ENCODE measurements around the gene RAPGEF4. TPM values are rescaled to one million over a fixed set of nuclear protein-coding genes. Genes with fewer than 3 reads are reported as not detected.
"Not testable (repeated sequence)": the region's sequence is repeated elsewhere in the genome, so short reads cannot be mapped to it uniquely, and the experiment has no call there.

The RAPGEF4 gene
- total RNA-seq, 2 experiments from 2014 or later: 0.23 to 0.40 TPM

DNA sequence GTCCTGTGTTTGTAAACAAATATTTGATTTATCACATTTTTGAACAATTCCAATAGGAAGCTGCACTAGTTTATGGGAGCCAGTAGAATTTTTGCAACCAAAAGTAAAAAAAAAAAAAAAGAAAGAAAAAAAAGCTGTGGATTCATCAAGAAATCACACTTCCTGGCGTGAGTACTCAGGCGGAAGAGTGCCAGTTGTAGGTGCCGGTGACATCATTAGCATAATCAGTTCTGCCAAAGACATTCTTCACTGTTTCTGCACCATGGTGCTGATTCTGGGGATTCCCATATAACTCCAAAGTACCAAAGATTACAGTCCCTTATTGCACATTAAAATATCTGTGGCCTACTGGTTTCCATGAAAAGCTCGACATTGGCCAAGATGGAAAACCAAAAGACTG is 32.8 kb downstream of the RAPGEF4 start:
- POLR2A ChIA-PET: no interaction called here
- H3K9me3 Mint-ChIP-seq: no peaks in the 10 kb centered on the region
- no peaks in the 10 kb centered on the region for H3K4me1 Mint-ChIP-seq
- DNase-seq: no peak
- H3K4me3 Mint-ChIP-seq: no peak overlapping the region
- H3K27ac Mint-ChIP-seq: no peak overlapping the region
- H3K36me3 Mint-ChIP-seq (ENCODE audit: low read depth): no peaks in the 10 kb centered on the region
- H3K27me3 Mint-ChIP-seq: no peaks in the 10 kb centered on the region
- CTCF ChIA-PET: interaction anchor here (0.9 kb wide), 1 partner anchor 38 kb away, joined by 3 read pairs; no protein-coding TSS in a partner anchor

DNA sequence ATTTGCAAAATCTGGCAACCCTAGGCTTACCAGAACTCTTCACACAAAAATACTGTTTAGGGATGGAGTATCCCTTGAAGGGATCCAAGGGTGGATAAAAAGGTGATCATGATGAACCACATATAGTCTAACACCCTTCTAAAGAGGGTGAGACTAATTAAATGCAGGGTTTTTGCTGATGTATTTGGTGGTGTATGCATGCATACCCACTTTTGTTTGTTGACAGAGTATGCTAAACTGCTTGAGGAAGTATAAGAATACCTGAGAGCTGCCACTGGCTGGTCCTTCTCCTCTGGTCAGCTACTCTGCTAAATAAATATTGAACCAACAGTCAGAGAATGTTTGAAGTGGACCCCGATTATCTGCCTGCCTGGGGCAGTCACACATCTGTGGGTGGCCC is 34.2 kb downstream of the RAPGEF4 start:
- Mint-ChIP-seq H3K27ac (no peak overlapping the region), H3K4me1 (no peaks in the 10 kb centered on the region), H3K27me3 (peaks cover 10% of the 10 kb centered on the region), H3K9me3 (no peaks in the 10 kb centered on the region), H3K4me3 (no peak overlapping the region), H3K36me3 (ENCODE audit: low read depth) (no peaks in the 10 kb centered on the region)
- no peak for DNase-seq
- ChIA-PET POLR2A (no interaction called here), CTCF (no interaction called here)

DNA sequence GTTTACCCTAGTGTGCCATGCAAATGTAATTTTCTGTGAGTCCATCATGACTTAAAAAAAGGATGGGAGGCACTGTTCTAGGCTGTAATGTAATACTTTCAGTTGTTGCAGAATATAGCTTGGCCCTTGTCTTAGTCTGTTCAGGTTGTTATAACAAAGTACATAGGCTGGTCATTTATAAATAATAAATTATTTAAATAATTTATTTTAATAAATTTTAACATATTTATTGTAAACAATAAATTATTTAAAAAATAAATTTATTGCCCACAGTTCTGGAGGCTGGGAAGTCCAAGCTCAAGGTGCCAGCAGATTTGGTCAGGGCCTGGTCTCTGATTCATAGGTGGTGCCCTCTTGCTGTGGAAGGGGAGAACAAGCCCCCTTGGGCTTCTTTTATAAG is 35.2 kb downstream of the RAPGEF4 start:
- H3K9me3 Mint-ChIP-seq: no peaks in the 10 kb centered on the region
- ChIA-PET CTCF (interaction anchor here (0.6 kb wide), 1 partner anchor 96 kb away, joined by 3 read pairs; no protein-coding TSS in a partner anchor), POLR2A (no interaction called here)
- H3K4me1 Mint-ChIP-seq: no peaks in the 10 kb centered on the region
- H3K27me3 Mint-ChIP-seq: peaks cover 11% of the 10 kb centered on the region
- no peak for DNase-seq
- no peak overlapping the region for H3K27ac Mint-ChIP-seq
- H3K4me3 Mint-ChIP-seq: no peak overlapping the region
- H3K36me3 Mint-ChIP-seq (ENCODE audit: low read depth): no peaks in the 10 kb centered on the region

DNA sequence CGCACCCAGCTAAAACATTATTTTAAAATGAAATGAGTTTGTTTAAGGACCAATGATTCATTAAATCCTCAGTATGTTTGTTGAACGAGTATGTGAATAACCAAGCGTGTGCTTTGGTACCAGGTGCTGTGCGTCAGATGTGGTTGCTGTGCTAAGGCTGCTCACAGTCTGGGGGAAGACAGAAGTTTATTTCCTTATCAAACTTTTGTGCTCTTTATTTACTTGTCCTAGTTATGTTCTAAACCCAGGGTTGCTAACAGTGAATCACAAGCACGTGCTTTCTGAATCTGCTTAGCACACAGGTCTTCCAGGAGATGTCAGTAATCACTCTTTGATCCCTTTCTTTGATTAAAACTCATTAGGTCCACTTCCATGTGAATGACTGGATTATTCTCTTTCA is 37.0 kb downstream of the RAPGEF4 start:
- POLR2A ChIA-PET: no interaction called here
- H3K27me3 Mint-ChIP-seq: peaks cover 16% of the 10 kb centered on the region
- no peaks in the 10 kb centered on the region for H3K9me3 Mint-ChIP-seq
- no peak for DNase-seq
- CTCF ChIA-PET: no interaction called here
- H3K36me3 Mint-ChIP-seq (ENCODE audit: low read depth): no peaks in the 10 kb centered on the region
- no peak overlapping the region for H3K4me3 Mint-ChIP-seq
- H3K4me1 Mint-ChIP-seq: no peaks in the 10 kb centered on the region
- H3K27ac Mint-ChIP-seq: no peak overlapping the region

DNA sequence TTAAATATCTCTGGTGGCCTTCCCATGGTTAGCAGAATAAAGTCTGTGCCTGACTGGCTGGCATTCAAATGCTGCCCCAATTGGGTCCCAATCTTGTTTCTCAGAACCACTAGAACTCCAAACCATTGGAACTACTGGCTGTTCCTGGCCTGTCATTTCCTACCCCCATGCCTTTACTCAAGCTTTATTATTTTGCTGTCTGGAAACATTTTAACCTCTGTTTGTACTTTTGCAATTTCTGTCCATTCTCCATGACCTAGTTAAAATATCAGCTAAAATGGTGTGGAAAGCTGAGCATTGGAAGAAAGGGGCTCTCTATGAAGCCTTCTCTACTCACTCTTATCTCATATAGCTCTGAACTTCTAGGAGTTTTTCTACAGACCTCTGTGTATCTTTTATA is 38.7 kb downstream of the RAPGEF4 start:
- Mint-ChIP-seq H3K9me3 (no peaks in the 10 kb centered on the region), H3K27ac (no peak overlapping the region), H3K36me3 (ENCODE audit: low read depth) (no peaks in the 10 kb centered on the region), H3K27me3 (peaks cover 18% of the 10 kb centered on the region), H3K4me1 (no peaks in the 10 kb centered on the region), H3K4me3 (no peak overlapping the region)
- ChIA-PET POLR2A (no interaction called here), CTCF (no interaction called here)
- DNase-seq: no peak

DNA sequence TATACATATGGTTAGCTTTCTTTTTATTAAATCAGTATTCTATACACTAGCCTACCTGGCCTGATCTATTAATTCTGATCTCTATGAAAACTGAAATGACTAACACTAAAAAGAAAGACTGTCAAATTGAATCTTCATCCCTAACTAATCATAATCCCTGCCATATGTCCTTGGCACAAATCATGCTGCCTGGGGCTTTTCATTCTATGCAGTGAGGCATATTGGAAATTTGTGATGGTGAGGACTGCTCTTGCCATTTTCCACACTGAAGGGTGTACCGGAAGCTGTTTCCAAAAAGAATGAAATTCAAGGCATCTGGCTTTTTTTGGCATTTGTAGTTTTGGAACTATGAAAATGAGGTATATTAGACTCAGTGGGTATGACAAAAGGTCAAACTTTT is 39.7 kb downstream of the RAPGEF4 start:
- Mint-ChIP-seq H3K4me1 (no peaks in the 10 kb centered on the region), H3K9me3 (no peaks in the 10 kb centered on the region), H3K27me3 (peaks cover 23% of the 10 kb centered on the region), H3K4me3 (no peak overlapping the region), H3K27ac (no peak overlapping the region), H3K36me3 (ENCODE audit: low read depth) (no peaks in the 10 kb centered on the region)
- ChIA-PET POLR2A (no interaction called here), CTCF (no interaction called here)
- DNase-seq: no peak

DNA sequence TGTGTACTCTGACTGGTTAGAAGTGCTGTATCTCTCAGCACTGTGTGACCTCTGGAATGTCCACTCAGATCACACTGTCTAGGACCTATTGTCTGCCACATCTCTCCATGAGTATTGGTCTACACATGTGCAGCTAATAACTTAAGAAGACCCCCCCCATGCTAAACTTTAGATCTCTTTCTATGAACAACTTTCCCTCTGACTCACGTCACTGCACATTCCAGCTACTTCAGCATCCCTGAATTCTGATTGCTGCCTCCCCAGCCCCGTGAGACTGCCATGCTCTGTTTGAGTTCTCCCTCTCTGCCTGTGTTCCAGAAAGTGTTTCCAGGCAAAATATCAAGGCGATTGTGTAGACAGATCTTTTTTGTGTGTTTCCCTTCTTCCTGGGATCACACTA is 41.8 kb downstream of the RAPGEF4 start:
- no peak for DNase-seq
- H3K27ac Mint-ChIP-seq: no peak overlapping the region
- ChIA-PET CTCF (no interaction called here), POLR2A (no interaction called here)
- peaks cover 28% of the 10 kb centered on the region for H3K27me3 Mint-ChIP-seq
- H3K4me1 Mint-ChIP-seq: no peaks in the 10 kb centered on the region
- no peaks in the 10 kb centered on the region for H3K9me3 Mint-ChIP-seq
- no peaks in the 10 kb centered on the region for H3K36me3 Mint-ChIP-seq (ENCODE audit: low read depth)
- no peak overlapping the region for H3K4me3 Mint-ChIP-seq

DNA sequence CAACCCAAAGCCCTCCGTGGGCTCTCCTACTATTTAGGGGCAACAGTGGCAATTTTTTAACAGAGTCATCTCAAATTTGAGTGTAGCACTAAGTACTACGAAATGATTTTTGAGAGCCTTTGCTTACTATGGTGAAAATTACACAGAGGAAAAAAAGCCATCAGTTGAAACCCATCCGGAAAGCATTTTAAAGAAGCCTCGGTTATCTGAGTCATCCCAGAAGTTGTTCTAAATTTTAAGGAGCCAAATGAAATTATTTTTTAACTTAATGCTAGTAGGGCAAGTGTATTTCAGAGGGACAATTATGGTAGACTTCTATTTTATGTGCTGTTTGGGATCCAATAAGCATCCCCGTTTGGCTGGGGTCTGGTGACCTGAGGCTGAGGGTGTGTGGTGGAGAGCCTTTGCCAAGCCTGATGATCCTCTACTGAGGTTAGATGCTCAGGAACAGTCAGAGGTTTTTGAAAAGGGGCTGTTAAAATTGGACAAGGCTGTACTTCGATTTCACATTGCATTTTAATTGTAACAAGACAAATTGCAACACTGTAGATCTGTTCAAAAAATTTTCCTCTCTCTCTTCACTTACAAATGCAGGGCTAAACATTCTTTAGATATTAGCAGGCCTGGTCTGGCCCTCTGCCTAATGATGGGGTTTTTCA is 47.0 kb downstream of the RAPGEF4 start:
- Mint-ChIP-seq H3K36me3 (ENCODE audit: low read depth) (no peaks in the 10 kb centered on the region), H3K27me3 (peaks cover 27% of the 10 kb centered on the region), H3K27ac (no peak overlapping the region), H3K4me3 (no peak overlapping the region), H3K4me1 (no peaks in the 10 kb centered on the region), H3K9me3 (no peaks in the 10 kb centered on the region)
- no peak for DNase-seq
- POLR2A ChIA-PET: no interaction called here
- CTCF ChIA-PET: no interaction called here

DNA sequence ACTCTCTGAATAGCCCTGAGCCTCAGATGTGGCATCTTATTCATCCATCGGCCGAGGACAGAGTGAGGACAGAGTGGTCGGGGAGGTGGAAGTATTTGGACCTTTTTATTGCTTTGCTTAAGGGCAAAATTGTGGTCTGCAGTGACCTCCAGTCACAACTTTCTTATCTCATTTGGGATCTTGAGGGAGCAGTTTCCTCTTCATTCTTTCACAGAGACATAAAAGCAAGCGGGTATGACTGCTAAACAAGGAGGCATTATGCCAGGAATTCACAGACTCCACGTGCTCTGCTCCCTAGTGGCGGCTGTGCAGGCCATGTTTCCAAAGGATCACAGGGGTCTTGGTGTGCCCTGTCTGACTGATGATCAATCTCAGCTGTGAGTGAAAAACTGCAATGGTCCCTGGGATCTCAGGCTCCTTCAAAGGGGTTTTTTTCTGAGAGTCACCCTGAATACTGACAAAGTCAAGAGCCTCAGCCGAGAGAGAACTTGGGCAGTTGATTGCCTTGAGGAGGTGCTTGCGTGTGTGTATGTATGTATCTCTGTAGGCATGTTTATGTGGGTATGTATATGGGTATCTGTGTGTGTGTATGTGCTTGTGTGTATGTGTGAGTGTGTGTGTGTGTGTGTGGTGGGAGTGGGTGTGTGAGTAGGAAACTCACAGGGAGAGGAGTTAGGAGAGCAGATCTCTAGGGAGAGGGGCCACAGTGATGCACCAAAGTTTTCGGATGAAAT is 47.7 kb downstream of the RAPGEF4 start:
- ChIA-PET POLR2A (no interaction called here), CTCF (no interaction called here)
- Mint-ChIP-seq H3K27ac (no peak overlapping the region), H3K27me3 (peaks cover 27% of the 10 kb centered on the region), H3K4me3 (no peak overlapping the region), H3K4me1 (no peaks in the 10 kb centered on the region), H3K36me3 (ENCODE audit: low read depth) (no peaks in the 10 kb centered on the region), H3K9me3 (no peaks in the 10 kb centered on the region)
- DNase-seq: no peak

DNA sequence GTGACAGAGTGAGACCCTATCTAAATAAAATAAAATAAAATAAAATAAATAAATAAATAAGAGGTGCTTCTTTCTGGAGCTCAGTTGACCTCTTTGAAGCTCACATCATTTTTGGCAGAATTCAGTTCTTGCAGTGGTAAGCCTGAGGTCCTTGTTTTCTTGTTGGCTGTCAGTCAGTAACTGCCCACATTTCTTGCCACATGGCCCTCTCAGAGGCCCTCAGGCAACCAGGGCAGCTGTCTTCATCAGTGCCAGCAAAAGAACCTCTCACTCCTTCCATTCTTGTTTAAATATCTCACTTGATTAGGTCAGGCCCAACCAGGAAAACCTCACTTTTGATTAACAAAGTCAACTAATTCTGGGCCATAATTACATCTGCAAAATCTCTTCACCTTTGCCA is 53.2 kb downstream of the RAPGEF4 start:
- Mint-ChIP-seq H3K4me3 (no peak overlapping the region), H3K27ac (no peak overlapping the region), H3K9me3 (no peaks in the 10 kb centered on the region), H3K36me3 (ENCODE audit: low read depth) (no peaks in the 10 kb centered on the region), H3K4me1 (no peaks in the 10 kb centered on the region), H3K27me3 (peaks cover 2% of the 10 kb centered on the region)
- POLR2A ChIA-PET: no interaction called here
- no peak for DNase-seq
- CTCF ChIA-PET: no interaction called here

DNA sequence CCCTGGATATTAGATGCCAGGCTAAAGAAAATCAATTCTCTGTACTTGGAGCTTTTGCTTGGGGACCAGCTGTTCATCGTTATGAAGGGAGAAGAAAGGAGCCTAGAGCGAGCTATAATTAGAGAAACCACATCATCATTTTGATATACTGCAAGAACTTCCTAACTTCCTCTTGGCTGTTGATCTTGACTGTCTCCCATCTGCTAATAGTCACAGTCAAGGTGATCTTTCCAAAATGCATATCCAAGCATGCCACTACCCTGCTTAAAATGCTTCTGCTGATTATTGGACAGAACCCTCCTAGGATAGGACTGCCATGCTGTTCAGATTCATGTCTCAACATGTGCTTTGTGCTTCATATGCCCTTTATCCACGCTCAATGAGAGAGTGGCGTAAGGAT is 54.8 kb downstream of the RAPGEF4 start:
- no peak for DNase-seq
- Mint-ChIP-seq H3K9me3 (no peaks in the 10 kb centered on the region), H3K36me3 (ENCODE audit: low read depth) (no peaks in the 10 kb centered on the region), H3K4me3 (no peak overlapping the region), H3K4me1 (no peaks in the 10 kb centered on the region), H3K27me3 (peaks cover 4% of the 10 kb centered on the region), H3K27ac (no peak overlapping the region)
- POLR2A ChIA-PET: no interaction called here
- CTCF ChIA-PET: no interaction called here

DNA sequence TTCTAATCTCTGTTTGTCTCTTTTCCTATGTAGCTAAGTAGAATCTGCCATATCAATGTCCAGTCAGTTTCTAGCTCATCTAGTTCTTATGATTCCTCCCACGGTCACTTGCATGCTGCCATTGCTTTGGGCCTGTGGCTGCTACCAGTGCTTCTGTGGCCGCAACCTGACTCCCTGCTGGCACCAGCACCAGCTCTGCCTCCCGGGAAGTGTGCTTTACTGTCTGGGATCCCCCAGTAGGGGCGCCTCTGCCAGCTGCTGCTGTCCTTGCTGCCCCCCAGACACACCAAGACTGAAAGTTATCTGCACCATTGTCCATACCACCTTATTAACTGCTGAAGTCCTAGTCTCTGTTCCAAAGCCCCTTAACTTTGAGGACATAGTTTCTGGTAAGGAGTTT is 56.3 kb downstream of the RAPGEF4 start:
- H3K27me3 Mint-ChIP-seq: peaks cover 7% of the 10 kb centered on the region

DNA sequence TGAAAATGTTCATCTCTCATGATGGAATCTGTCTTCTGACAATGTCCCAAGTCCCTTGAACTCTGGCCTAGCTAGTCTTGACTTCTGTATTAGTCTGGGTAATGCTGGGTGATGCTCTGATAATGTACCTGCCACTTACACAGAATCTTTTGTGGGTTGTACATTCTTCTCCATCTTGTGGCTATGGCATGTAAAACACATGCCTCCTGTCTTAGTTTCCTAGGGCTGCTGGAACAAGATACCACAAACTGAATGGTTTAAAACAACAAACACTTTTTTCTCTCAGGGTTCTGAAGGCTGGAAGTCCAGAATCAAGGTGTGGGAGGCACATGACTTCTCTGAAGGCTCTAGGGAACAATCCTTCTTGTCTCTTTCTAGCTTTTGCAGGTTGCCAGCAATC is 57.1 kb downstream of the RAPGEF4 start:
- Mint-ChIP-seq H3K4me1 (no peaks in the 10 kb centered on the region), H3K36me3 (ENCODE audit: low read depth) (no peaks in the 10 kb centered on the region), H3K9me3 (no peaks in the 10 kb centered on the region), H3K4me3 (no peak overlapping the region), H3K27ac (no peak overlapping the region), H3K27me3 (peaks cover 7% of the 10 kb centered on the region)
- DNase-seq: no peak
- POLR2A ChIA-PET: no interaction called here
- CTCF ChIA-PET: no interaction called here

More for the DNA sequence above, 56.3 kb downstream of the RAPGEF4 start:
- DNase-seq: no peak
- Mint-ChIP-seq H3K4me3 (no peak overlapping the region), H3K27ac (no peak overlapping the region), H3K9me3 (no peaks in the 10 kb centered on the region), H3K4me1 (no peaks in the 10 kb centered on the region), H3K36me3 (ENCODE audit: low read depth) (no peaks in the 10 kb centered on the region)
- CTCF ChIA-PET: interaction anchor here (1.2 kb wide), 1 partner anchor 14 kb away, joined by 3 read pairs; no protein-coding TSS in a partner anchor
- POLR2A ChIA-PET: no interaction called here

DNA sequence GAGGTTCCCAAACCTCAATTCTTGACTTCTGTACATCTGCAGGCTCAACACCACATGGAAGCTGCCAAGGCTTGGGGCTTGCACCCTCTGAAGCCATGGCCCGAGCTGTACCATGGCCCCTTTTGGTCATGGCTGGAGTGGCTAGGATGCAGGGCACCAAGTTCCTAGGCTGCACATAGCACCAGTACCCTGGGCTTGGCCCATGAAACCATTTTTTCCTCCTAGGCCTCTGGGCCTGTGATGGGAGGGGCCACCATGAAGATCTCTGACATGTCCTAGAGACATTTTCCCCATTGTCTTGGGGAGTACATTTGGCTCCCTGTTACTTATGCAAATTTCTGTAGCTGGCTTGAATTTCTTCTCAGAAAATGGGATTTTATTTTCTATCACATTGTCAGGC is 67.7 kb downstream of the RAPGEF4 start:
- POLR2A ChIA-PET; DNase-seq; H3K4me1 Mint-ChIP-seq; H3K36me3 Mint-ChIP-seq (ENCODE audit: low read depth); CTCF ChIA-PET; H3K4me3 Mint-ChIP-seq; H3K27ac Mint-ChIP-seq: not testable (repeated sequence)
- Mint-ChIP-seq H3K27me3 (peaks cover 15% of the 10 kb centered on the region), H3K9me3 (peaks cover 11% of the 10 kb centered on the region)
